ENCODE data around the gene OSMR.

GRCh38 chr5:38929838-38930237 lies 84.0 kb downstream of the OSMR start:
- TF ChIP-seq CTCF (conservative IDR thresholded peaks at IDR 0.05; ENCODE audit: low read depth in 2 of 2) (no peak), JUNB (IDR thresholded peaks at IDR 0.05; ENCODE audit: unreplicated experiment) (no peak), ZNF462 (CRISPR knock-in tag; IDR thresholded peaks at IDR 0.05) (no peak), EZH2 (IDR thresholded peaks at IDR 0.05; ENCODE audit: low read depth, unreplicated experiment) (no peak), POLR2AphosphoS5 (IDR thresholded peaks at IDR 0.05; ENCODE audit: low read depth) (no peak)

Data from GM23338 (cell line).